ENCODE results near the gene MDFIC.

DNA sequence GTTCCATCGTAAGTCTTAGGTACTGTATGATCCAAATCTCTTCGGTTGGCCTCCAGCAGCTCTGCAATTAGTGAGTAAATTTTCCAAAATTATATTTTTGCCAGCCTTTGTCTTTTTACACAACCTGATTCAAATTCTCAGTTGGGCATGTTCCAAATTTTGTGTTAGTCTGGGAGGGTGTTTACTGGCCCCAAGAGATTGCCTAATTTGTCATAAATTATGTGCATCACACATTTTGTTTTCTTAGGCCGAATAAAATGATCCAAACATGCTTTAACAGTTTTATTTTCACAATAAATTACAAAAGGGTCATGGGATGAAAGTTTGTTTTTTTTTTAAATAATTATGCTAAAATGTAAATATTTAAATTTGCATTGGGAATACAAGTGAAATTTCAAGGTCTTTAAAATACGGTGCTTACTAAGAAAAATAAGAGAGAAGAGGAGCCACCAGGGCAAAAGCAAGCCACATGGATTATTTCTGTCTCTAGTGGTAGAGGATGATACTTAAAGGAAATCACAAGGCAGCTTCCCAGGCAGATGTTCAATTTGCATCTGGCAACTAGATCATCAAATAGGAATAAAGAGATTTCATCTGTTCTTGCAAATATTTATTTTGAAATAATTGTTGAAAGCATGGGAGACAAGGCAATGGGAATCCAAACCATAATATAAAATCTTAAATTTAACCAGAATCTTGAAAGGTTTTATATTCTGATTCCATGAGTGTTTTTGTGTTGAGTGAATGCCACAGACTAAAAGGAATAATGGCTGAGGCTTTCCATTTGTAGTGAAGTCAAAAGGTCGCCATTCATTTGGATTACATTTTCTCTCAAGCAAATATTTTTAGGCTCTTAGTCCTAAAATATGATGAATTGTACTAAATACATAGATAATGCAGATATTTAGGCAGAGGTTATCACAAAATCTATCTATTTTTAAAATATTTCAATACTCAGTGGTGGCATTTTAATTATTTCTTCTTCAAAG is 111.1 kb downstream of the MDFIC start:
- no peak for TF ChIP-seq POLR2AphosphoS5 (IDR thresholded peaks at IDR 0.05; ENCODE audit: low read depth, low read length)
- TF ChIP-seq POU2F2 (IDR thresholded peaks at IDR 0.05; ENCODE audit: low read depth, low read length), result no peak
- TF ChIP-seq POLR2A (IDR thresholded peaks at IDR 0.05; ENCODE audit: low read depth, low read length), result no peak
- no peak for TF ChIP-seq TAF1 (IDR thresholded peaks at IDR 0.05; ENCODE audit: low read depth, low read length)
- no peak for TF ChIP-seq SPI1 (IDR thresholded peaks at IDR 0.05; ENCODE audit: low read depth, low read length)
- no peak for TF ChIP-seq PAX5 (IDR thresholded peaks at IDR 0.05; ENCODE audit: insufficient read depth, low read length, severe bottlenecking)
